Fibroblast of skin of right biceps (primary cell): Measurements from ENCODE around the gene ADAM17.
"Not testable (repeated sequence)": the region's sequence is repeated elsewhere in the genome, so short reads cannot be mapped to it uniquely, and the experiment has no call there.

Source experiments
- DNase-seq: peaks from one replicate; pipeline ENCODE4 v3.0.0-alpha.2; 2013

ADAM17 gene

DNA sequence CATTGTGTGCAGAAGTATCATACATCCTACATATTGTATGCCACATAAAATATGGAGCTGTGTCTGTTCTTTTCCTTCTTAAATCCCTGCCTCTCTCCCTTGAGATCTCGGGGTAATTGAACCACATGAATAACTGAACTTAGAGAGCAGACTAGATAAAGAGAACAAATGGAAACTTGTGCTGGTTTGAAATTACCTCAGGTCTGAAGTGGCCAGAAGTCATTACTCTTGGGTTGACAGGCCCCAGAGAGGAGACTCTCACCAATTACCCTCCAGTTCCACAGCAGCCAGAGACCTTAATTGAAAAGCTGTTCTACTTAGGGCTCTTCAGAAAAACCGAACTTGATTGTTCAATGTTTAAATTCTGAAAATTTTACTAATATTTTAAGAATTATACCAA, 5.0 kb upstream of the ADAM17 start:
- no peak for DNase-seq

DNA sequence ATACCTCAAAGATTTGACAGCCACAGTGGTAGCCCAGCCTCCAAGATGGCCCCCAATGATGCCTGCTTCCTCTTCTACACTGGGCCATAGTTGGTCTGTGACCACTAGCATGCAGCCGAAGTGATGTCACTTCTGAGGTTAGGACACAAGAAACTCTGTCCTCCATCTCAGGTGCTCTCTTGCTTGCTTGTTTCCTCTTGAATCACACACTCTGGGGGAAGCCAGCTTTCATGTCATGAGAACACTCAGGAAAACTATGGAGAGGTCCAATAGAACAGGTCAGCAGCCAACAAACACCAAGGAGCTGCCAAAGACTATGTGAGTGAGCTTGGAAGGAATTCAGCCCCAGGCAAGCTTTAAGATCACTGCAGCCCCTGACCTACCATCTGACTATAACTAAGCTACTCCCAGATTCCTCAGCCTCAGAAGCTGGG, 3.3 kb upstream of the ADAM17 start:
- DNase-seq, result peak; percentile 77

DNA sequence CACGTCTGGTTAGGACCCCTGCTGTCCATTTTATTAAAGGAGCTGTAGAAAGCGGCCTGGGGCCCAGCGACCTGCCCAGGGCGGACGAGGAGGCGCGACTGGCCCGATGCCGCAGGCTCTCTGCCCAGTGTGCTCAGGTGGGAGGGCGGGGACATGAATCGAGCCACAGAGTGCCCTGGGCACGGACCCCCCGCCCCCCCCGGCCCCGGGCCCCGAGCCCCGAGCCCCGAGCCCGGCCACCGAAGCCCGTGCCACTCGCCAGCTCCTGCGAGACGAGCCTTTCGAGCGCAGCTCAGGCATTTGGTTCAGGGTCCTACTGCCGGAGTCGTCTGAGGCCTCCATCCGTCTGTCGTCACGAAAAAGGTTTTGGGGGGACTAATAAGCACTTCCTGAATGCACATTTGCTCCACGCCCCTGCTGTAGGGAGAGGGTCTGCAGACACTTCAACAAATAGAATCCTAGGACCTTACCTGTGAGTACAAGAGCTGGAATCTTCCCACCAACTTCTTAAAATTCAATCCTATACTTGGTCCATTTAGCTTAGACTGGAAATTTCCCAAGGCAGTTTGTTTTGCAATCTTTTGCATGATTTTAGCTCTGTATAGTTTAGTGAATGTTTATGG, 602 bp upstream of the ADAM17 start:
- DNase-seq, result peak; percentile 34

DNA sequence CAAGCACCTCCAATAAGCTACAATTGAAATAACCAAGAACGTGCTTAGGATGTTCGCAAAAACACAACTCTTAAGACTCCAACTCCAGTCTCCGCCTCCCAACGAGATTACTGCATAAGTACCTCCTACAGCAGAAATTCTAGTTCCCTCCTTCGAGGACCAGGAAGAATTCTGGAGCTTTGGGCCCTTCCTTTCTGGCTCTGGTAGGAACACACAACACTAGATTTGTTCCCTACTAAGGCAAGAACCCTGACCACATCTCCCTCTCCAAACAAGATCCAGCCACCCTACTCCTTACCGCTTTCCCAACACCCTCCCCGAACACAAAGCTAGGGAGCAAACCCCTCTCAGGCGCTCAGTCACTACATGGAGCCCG, 721 bp downstream of the ADAM17 start:
- peak; percentile 76 for DNase-seq

DNA sequence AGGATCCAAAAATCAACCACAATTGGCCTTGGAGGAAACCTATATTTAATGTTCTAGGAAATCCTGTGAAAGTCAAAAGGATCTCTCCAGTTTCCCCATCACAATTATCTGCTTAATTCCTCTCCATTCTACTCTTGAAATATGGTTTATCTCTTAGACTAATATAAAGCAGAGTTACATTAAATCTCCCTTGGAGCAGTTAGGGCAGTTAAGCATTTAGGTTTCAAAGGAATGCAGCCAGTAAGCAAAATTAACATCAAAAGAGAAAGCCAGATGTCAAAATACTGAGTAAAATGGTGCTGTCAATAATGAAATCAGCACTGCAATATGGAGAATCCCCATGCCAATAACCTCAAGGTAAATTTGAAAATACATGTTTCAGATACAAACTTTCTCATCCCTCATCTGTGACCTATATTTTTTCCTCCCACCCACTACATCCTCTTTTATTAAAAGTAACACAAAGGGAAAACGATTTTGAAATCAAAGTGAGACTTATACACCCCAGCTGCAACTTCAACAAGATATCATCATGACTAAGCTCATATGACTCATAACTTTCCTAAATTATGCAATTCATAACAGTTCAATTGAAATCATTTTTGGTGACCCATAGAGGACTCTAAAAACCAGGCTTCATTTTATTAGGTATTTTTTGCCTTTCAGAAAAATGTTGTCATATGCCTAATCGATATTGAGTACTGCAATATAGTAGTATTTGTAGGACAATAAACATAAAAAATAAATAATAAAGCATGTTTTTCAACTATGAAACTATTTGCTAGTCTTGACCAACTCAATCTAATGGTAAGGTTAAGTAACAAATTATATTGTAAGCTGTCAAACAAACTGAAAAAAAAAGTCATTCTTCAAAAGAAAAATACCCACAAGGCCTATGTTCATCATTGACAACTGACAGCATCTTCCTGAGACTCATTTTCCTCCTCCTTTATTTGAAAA, 3.1 kb downstream of the ADAM17 start:
- DNase-seq, result peak; percentile 75

DNA sequence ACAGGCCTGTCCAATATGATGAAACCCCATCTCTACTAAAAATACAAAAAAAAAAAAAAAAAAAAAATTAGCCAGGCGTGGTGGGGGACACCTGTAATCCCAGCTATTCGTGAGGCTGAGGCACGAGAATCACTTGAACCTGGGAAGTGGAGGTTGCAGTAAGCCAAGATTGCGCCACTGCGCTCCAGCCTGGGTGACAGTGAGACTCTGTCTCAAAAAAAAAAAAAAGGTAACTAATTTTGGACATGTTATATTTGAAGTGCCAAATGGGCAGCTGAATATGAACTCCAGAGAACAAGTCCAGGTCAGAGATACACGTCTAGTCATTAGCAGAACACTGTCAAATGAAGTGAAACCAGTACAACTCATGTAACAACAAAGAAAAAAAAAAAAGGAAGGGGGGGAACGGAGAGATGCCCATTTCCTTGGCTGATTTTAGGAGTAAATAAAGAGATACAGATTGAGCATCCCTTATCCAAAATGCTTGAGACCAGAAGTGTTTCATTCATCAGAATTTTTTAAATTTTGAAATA, 4.7 kb downstream of the ADAM17 start:
- not testable (repeated sequence) for DNase-seq

DNA sequence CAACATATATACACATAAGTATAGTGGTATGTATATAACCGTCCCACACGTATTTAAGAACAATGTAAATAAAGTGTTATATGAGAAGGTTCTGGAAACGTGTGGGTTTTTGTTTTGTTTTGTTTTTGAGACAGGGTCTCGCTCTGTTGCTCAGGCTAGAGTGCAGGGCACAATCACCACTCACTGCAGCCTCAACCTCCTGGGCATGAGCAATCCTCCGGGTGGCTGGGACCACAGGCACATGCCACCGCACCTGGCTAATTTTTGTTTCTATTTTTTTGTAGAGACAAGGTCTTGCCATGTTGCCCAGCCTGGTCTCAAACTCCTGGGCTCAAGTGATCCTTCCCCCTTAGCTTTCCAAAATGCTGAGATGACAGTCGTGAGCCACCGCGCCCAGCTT, 6.2 kb downstream of the ADAM17 start:
- DNase-seq, result no peak

DNA sequence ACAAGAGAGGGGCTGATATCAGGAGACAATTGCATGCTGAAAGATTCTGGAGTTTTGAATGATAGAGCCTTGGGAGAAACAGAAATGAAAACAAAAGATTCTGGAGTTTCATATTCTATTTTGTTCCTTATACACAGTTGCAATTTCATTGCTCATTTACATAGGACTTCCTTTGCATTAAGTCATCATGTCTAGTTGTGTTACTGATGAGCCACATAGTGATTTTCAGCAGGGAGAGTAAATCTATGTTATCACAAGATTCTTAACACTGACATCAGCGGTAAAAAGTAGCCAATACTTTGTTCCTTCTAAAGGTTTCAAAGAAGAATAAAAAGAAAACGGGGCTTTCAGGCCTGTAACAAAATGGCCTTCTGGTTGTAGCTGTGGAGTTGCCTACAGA, 7.1 kb downstream of the ADAM17 start:
- DNase-seq, result peak; percentile 38

DNA sequence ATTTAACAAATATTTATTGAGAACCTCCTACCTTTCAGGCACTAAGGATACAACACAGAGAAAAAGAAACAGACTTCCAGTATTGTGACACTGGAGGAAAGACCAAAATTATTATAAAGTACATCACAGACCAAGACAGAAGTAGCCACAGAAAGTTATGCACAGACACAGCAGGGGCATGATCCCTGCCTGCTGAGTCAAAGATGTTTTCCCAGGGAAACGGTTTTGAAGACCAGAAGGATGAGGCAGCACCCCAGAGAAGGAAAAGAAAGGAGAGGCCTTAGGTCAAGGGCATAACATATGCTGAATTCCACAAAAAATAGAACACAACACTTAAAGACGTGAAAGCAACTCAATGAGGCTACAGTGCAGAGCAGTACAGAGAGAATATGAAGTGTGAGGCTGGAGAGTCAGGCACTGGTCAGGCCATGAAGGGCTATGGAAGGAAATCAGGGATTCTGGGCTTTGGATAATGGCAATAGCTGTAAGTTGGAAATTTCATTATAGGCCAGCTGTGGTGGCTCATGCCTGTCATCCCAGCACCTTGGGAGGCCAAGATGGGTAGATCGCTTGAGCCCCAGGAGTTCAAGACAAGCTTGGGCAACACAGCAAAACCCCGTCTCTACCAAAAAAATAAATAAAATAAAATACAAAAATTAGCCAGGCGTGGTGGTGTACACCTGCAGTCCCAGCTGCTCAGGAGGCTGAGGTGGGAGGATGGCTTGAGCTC, 8.2 kb downstream of the ADAM17 start:
- DNase-seq, result no peak

DNA sequence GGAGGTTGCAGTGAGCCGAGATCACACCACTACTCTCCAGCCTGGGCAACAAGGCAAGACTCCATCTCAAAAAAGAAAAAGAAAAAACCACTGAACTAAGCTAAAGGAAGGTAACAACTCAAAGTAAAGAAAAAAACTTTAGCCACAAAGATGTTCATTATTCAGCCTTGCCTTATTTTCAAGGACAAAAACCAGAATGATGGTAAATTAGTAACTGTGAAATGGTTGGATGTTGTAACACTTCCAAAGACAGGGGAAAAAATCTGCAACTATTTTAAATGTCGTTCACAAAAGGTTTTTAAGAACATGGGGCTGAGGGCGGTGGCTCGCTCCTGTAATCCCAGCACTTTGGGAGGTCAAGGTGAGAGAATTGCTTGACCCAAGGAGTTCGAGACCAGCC, 10.1 kb downstream of the ADAM17 start:
- DNase-seq, result no peak

DNA sequence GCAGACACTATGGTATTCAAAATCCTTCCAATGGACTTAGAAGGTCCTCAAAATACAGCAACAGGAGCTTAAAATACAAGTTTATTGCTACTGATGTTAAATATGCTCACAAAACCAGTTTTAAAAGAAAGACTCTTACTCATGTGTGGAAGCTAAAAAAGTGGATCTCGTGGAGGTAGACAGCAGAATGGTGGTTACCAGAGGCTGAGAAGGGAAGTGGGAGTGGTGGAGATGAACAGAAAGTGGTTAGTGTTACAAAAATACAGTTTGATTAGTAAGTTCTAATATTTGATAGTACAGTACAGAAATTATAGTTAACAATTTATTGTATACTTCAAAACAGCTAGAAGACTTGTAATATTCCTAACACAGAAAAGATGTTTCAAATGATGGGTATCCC, 12.1 kb downstream of the ADAM17 start:
- no peak for DNase-seq

DNA sequence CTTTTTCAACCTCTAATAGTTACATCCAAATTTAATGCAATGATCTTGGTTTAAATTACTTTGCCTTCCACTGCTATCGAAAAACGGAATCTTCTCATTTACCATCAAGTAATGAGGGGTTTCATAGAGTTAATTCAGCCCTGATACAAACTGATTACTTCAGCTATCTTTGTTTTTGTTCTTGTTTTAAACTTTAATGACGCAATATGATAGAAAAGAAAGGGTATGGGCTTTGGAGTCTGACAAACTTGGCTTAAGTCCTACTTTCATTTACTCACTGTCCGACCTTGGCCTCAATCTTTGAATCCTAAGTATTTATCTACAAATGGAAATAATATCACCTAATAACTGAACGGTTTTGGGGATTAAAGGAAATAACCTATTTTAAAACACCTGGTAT, 16.1 kb downstream of the ADAM17 start:
- peak; percentile 14 for DNase-seq

DNA sequence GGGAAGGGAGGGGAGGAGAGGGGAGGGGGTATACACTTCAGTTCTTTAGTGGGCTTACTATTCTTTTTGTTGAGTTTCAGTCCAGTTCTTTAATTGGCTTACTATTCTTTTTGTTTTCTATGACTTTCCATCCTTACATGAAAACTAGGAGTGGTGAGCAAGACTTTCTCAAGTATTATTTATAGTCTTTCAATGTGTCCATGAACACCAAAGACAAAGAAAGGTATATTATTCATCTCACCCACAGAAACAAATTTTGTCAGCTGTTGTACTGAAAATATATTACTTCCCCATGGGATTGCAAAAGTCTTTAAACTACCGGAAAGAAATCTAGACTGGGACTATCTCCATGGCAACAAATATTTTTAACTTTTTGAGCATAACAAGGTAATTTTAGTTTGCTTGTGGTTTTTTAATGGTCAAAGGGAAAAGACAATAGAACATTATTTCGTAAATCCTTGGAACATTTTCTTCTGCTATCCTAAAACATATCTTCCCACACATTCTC, 17.6 kb downstream of the ADAM17 start:
- DNase-seq, result peak; percentile 82

DNA sequence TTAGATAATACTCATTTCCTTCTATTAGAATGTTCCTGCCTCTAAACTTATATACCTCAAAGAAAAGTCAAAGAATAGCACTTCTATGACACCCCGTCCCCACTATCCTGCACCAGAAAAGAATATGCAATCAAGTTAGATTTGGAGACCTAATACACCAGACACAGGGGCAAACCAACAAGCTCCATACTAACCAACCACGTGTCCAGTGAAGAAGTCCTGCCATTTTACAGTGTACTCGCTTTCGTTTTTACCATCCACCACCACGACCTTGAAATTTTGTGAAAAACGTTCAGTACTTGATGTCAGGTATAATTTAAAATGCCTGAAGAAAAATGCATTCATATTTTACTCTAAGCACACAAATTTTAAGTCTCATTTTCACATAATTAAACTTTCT, 19.1 kb downstream of the ADAM17 start:
- no peak for DNase-seq

DNA sequence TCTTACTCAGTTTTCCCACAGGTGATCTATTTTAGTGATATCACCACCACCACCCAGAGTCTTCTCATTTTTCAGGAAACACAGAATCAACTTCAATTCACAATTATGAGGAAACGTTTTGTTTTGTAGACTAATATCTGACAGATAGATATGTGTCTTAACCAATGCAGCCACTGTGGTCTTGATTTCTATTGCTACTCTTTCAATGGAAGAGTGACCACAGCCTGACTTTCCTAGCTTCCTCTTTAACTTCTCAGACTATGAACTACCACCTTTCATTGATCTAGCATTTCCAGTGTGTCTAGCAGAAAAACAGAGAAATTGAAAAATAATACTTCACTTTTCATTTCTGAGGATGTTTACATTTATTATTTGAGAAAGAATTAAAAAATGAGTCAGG, 20.5 kb downstream of the ADAM17 start:
- DNase-seq, result no peak

DNA sequence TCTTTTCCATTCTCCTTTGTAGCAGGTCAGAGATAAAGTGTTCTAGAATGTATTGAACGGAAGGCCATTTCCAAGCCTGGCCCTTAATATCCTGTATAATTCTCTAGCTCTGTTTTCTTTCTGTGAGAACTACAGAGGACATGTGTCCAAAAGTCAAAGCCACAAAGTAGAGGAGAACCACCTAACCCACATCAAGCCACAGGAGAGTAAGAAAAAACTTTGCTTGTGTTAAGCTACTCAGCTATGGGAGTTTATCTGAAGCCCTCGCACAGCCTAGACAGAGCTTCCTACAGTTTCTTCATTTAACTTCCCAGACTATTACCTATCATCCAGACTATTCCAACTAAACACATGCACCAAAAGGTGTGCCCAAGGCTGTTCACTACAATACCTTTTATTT, 22.0 kb downstream of the ADAM17 start:
- no peak for DNase-seq

DNA sequence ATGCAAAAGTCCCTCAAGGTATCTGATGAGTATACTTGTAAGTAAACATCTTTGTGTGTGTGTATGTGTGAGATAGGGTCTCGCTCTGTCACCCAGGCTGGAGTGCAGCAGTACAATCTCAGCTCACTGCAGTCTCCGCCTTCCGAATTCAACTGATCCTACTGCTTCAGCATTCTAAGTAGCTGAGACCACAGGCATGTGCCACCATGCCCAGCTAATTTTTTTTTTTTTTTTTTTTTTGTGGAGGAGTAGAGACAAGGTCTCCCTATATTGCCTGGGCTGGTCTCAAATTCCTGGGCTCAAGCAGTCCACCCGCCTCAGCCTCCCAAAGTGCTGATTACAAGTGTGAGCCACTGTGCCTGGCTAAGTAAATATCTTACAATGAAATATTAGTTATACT, 23.2 kb downstream of the ADAM17 start:
- no peak for DNase-seq

DNA sequence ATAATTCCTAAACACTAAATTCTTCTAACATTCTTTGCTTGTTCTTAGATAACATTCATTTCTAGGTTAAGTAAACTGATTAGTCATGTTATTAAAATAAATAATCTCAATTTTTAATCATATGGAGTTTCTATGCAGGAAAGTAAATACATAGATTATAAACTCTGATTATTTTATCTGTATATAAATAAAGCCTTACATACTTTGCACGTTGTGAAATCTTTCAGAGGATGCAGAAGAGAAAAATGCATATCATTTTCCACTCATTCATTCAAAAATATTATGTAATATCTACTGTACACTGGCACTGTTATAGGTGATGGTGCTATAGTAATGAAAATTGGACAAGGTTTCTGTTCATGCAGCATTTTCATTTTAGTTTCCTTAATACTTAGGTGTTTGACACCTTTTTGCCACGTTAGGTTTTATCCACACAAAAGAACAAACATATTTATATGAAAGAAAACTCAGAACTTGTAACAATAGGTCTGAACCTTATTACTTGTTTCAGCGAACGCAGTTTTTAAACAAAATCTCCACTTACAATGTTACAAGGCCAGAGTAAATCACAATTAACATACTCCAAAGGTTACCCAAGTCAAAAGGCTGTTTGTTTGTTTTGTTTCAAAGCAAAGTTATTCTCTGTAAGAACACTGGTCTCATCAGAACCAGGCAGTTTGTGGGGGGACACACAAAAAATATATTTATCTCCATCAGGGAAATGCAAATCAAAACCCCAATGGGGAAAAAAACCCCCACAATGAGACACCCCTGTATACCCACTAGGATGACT, 27.4 kb downstream of the ADAM17 start:
- DNase-seq, result no peak

DNA sequence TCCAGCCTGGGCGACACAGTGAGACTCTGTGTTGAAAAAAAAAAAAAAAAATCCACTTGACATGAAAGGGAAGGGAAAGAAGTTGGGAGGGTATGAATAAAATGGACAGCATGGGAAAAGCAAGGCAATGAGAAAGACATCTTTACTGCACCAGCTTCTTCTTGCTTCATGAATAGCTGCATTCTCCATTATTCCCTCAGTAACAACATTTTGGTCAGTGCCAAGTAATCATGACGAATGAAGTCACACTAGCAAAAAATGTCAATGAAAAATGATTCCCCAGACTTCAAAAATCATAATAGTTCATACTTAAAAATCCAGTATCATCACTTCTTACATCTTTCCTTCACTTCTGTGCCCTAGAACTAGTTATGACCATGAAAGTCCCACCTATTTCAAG, 30.4 kb downstream of the ADAM17 start:
- DNase-seq, result no peak

DNA sequence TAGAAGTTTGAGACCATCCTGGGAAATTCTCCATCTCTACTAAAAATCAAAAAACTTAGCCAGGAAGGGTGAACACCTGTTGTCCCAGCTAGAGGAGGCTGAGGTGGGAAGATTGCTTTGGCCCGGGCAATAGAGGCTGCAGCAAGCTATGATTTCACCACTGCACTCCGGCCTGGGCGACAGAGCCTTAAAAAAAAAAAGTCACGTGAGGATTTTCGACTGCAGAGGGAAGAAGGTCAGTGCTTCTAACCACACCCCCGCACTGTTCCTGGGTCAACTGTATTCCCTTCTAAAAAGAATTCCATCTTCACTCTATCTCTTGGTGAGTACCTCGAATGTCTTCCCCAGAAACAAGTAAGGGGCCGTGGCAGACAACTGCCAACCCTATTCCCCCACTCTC, 31.3 kb downstream of the ADAM17 start:
- no peak for DNase-seq

DNA sequence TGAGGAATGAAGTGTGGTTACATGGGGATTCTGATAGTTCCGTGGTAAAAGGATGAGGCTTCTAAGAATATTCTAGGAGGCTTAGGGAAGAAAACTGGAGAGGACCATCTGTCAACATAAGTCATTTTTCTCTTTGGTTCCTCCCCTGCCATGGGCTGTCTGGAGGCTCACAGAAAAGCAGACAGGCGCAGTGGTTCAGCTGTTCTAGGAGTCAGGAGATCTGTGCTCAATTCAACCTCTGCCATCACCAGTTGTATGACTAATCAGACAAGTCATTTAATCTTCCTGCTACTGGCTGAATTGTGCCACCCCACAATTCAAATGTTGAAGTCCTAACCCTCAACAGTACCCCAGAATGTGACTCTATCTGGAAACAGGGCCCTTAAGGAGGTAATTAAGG, 36.4 kb downstream of the ADAM17 start:
- DNase-seq, result peak; percentile 5

DNA sequence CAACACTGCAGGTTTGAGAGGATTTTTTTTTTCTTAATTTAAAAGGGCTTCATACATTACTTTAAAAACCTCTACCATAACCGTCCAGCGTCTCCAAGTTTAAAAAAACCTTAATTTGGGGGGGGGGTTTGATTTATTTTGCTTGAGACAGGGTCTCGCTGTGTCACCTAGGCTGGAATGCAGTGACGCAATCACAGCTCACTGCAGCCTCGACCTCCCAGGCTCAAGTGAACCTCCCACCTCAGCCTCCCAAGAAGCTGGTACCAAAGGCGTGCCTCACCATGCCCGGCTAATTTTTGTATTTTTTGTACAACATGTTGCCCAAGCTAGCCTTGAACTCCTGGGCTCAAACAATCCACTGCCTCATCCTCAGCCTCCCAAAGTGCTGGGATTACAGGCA, 36.9 kb downstream of the ADAM17 start:
- DNase-seq, result no peak
